Ishikawa (cell line): ENCODE results near the gene GAPDHS.

Source experiments
- CEBPB ChIP-seq: IDR thresholded peaks from 2 replicates; pipeline ENCODE4 v1.6.1; 2012
- CREB1 ChIP-seq: IDR thresholded peaks from 2 replicates; pipeline ENCODE4 v1.6.1; 2012; ENCODE audit warnings: low read depth
- EGR1 ChIP-seq: IDR thresholded peaks from 2 replicates; pipeline ENCODE4 v1.6.1; 2012
- EP300 ChIP-seq: IDR thresholded peaks from 2 replicates; pipeline ENCODE4 v1.6.1; 2012; ENCODE audit warnings: borderline replicate concordance
- FOXM1 ChIP-seq: IDR thresholded peaks from 2 replicates; pipeline ENCODE4 v1.6.1; 2012; ENCODE audit warnings: low read depth, borderline replicate concordance
- NFIC ChIP-seq: IDR thresholded peaks from 2 replicates; pipeline ENCODE4 v1.6.1; 2012
- RAD21 ChIP-seq: IDR thresholded peaks from 2 replicates; pipeline ENCODE4 v1.6.1; 2012; ENCODE audit warnings: low read depth
- TAF1 ChIP-seq: IDR thresholded peaks from 2 replicates; pipeline ENCODE4 v1.6.1; 2012; ENCODE audit warnings: low read depth, mild to moderate bottlenecking
- TCF12 ChIP-seq: IDR thresholded peaks from 2 replicates; pipeline ENCODE4 v1.6.1; 2012; ENCODE audit warnings: low read depth
- TEAD4 ChIP-seq: IDR thresholded peaks from 2 replicates; pipeline ENCODE4 v1.6.1; 2012
- USF1 ChIP-seq: IDR thresholded peaks from 2 replicates; pipeline ENCODE4 v1.6.1; 2012
- YY1 ChIP-seq: IDR thresholded peaks from 2 replicates; pipeline ENCODE4 v1.6.1; 2012; ENCODE audit warnings: low read depth
- ZBTB7A ChIP-seq: IDR thresholded peaks from 2 replicates; pipeline ENCODE4 v1.6.1; 2012; ENCODE audit warnings: low read depth
- TF ChIP-seq, protein P1 (sequence below): IDR thresholded peaks from 2 replicates; pipeline ENCODE4 v1.6.1; 2012
- TF ChIP-seq, protein P2 (sequence below): IDR thresholded peaks from 2 replicates; pipeline ENCODE4 v1.6.1; 2012; ENCODE audit warnings: low read depth, mild to moderate bottlenecking

Gene GAPDHS

GRCh38 chr19:35500611-35501010 lies 32.6 kb upstream of the GAPDHS start:
- TF ChIP-seq ZBTB7A, result no peak
- TF ChIP-seq EP300, result no peak
- no peak for TF ChIP-seq TAF1
- TF ChIP-seq, protein P1, sequence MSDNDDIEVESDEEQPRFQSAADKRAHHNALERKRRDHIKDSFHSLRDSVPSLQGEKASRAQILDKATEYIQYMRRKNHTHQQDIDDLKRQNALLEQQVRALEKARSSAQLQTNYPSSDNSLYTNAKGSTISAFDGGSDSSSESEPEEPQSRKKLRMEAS, result no peak
- TF ChIP-seq NFIC, result no peak
- no peak for TF ChIP-seq CEBPB
- TF ChIP-seq TEAD4, result no peak
- no peak for TF ChIP-seq YY1
- TF ChIP-seq, protein P2, sequence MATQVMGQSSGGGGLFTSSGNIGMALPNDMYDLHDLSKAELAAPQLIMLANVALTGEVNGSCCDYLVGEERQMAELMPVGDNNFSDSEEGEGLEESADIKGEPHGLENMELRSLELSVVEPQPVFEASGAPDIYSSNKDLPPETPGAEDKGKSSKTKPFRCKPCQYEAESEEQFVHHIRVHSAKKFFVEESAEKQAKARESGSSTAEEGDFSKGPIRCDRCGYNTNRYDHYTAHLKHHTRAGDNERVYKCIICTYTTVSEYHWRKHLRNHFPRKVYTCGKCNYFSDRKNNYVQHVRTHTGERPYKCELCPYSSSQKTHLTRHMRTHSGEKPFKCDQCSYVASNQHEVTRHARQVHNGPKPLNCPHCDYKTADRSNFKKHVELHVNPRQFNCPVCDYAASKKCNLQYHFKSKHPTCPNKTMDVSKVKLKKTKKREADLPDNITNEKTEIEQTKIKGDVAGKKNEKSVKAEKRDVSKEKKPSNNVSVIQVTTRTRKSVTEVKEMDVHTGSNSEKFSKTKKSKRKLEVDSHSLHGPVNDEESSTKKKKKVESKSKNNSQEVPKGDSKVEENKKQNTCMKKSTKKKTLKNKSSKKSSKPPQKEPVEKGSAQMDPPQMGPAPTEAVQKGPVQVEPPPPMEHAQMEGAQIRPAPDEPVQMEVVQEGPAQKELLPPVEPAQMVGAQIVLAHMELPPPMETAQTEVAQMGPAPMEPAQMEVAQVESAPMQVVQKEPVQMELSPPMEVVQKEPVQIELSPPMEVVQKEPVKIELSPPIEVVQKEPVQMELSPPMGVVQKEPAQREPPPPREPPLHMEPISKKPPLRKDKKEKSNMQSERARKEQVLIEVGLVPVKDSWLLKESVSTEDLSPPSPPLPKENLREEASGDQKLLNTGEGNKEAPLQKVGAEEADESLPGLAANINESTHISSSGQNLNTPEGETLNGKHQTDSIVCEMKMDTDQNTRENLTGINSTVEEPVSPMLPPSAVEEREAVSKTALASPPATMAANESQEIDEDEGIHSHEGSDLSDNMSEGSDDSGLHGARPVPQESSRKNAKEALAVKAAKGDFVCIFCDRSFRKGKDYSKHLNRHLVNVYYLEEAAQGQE, result no peak
- TF ChIP-seq RAD21, result no peak
- TF ChIP-seq USF1, result no peak
- TF ChIP-seq CREB1, result no peak
- TF ChIP-seq FOXM1, result no peak

DNA sequence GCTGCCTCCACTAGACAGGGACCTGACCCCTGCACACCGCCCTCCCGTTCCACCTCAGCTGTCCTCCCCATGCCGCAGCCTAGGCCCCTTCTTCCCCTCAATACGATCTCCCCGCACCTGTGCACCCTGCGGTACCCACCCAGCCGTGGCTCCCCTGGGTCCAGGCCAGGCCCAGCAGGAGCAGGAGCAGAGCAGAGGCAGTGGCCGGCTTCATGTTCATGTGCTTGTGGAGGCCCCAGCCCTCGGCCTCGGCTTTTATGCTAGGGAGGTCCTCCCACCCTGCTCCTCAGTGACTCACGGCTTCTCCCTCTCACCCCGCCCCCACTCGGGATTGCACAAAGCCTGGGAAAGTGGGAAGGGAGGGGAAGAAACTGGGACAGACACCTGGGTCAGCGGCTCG lies 31.6 kb upstream of the GAPDHS start:
- no peak for TF ChIP-seq EP300

GRCh38 chr19:35502751-35503150 lies 30.5 kb upstream of the GAPDHS start:
- TF ChIP-seq, protein P2, result no peak
- TF ChIP-seq TEAD4, result no peak
- no peak for TF ChIP-seq EP300
- no peak for TF ChIP-seq TAF1
- no peak for TF ChIP-seq CEBPB
- TF ChIP-seq RAD21, result no peak
- TF ChIP-seq USF1, result no peak
- no peak for TF ChIP-seq EGR1
- no peak for TF ChIP-seq TCF12
- no peak for TF ChIP-seq ZBTB7A

GRCh38 chr19:35506011-35506410 lies 27.2 kb upstream of the GAPDHS start:
- TF ChIP-seq TAF1 (no peak), EP300 (no peak), TCF12 (no peak), EGR1 (no peak), CREB1 (no peak), YY1 (no peak), RAD21 (no peak)

DNA sequence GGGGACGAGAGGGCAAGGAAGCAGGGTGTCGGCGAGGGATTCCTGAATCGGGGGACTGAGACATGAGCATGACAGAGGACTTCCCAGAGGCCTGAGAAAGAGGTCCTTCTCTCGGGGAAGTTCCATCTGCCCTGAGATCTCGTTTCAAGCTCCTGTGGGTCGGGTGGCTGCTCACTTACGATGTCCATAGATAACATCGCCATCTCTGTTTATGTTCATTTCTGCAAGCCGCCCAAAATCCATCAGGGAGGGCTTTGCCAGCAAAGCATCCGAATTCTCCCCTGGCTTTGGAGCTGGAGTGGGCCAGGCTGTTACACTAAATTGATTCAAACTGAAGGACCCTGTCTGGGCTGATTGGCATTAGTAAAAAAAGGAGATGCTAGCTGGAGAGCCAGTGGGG lies 25.7 kb upstream of the GAPDHS start:
- TF ChIP-seq TAF1 (no peak), TEAD4 (no peak), CEBPB (no peak), RAD21 (no peak), EGR1 (no peak)
- TF ChIP-seq, protein P1, result no peak
- TF ChIP-seq, protein P2, result no peak

DNA sequence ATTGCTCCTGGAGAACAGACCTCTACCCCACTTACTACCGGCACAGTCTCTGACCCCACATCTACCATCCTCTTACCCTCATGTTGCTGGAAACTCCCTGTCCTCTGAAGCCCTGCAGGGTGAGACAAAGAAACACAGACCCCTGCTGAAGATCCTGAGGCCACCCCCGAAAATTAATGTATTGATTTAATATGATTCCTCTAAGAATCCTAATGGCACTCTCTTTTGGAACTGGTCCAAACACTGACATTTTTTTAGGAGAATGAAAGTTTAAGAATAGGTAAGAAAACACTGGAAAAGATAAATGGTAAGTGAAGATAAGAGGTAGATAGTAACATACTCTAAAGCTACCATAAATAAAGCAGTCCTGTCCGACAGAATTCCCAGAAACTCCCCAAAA lies 25.1 kb upstream of the GAPDHS start:
- TF ChIP-seq RAD21, result no peak
- no peak for TF ChIP-seq EGR1
- TF ChIP-seq FOXM1, result no peak
